Keratinocyte (primary cell): ENCODE data around the gene ULBP3. TPM values are rescaled to one million over a fixed set of nuclear protein-coding genes. Genes with fewer than 3 reads are reported as not detected.
"Not testable (repeated sequence)": the region's sequence is repeated elsewhere in the genome, so short reads cannot be mapped to it uniquely, and the experiment has no call there.

Experiments used
- DNase-seq: peaks from one replicate; pipeline ENCODE4 v3.0.0-alpha.2; 2011; ENCODE audit warnings: low read depth, missing footprints, low spot score
- FAIRE-seq: peaks from 2 replicates; lab custom pipeline; 2011; peaks lifted over from hg19 to GRCh38; lab: Jason Lieb, UNC
- H2AFZ ChIP-seq: 2 replicates; pipeline ENCODE4 v1.6.0; 2012; ENCODE audit warnings: low read length, control low read depth, inconsistent platforms; ENCODE audit not compliant: control insufficient read depth
- H3K27ac ChIP-seq: 2 replicates; pipeline ENCODE4 v1.5.1; 2011; ENCODE audit warnings: low read length; ENCODE audit not compliant: control insufficient read depth, insufficient read depth
- H3K27me3 ChIP-seq: 3 replicates; pipeline ENCODE4 v1.6.0; 2011; ENCODE audit warnings: low read length; ENCODE audit not compliant: control insufficient read depth, insufficient read depth; ENCODE audit errors: extremely low read depth
- H3K36me3 ChIP-seq, 2 experiments: 2 replicates in 1 of 2; 3 replicates in 1 of 2; pipeline ENCODE4 v1.5.1; 2011; ENCODE audit warnings: low read length in 2 of 2, mild to moderate bottlenecking in 1 of 2; ENCODE audit not compliant: control insufficient read depth in 2 of 2, insufficient read depth in 2 of 2; ENCODE audit errors: extremely low read depth in 1 of 2
- H3K4me1 ChIP-seq: 3 replicates; pipeline ENCODE4 v1.5.1; 2011; ENCODE audit warnings: low read length; ENCODE audit not compliant: control insufficient read depth, insufficient read depth; ENCODE audit errors: extremely low read depth
- H3K4me2 ChIP-seq: 3 replicates; pipeline ENCODE4 v1.6.0; 2011; ENCODE audit warnings: low read depth, low read length; ENCODE audit not compliant: control insufficient read depth, insufficient read depth; ENCODE audit errors: extremely low read depth
- H3K4me3 ChIP-seq, 3 experiments: fragments of 200-600 bp in 1 of 3; sonication (generic) in 1 of 3; 2 replicates in 2 of 3; 3 replicates in 1 of 3; pipeline ENCODE4 v1.5.1; 2011 to 2016; ENCODE audit warnings: low read length in 3 of 3, mild to moderate bottlenecking in 3 of 3, control low read depth in 2 of 3, inconsistent platforms in 1 of 3, low read depth in 1 of 3, mixed read lengths in 1 of 3, mixed run types in 1 of 3, moderate library complexity in 1 of 3; ENCODE audit not compliant: control insufficient read depth in 2 of 3, insufficient read depth in 2 of 3; ENCODE audit errors: extremely low read depth in 1 of 3
- H3K79me2 ChIP-seq: 2 replicates; pipeline ENCODE4 v1.6.0; 2012; ENCODE audit warnings: low read length; ENCODE audit not compliant: control insufficient read depth, insufficient read depth
- H3K9ac ChIP-seq: 3 replicates; pipeline ENCODE4 v1.6.0; 2011; ENCODE audit warnings: low read length; ENCODE audit not compliant: control insufficient read depth, insufficient read depth; ENCODE audit errors: extremely low read depth
- H3K9me1 ChIP-seq: 3 replicates; pipeline ENCODE4 v1.6.0; 2011; ENCODE audit warnings: low read length; ENCODE audit not compliant: control insufficient read depth, insufficient read depth; ENCODE audit errors: extremely low read depth
- H3K9me3 ChIP-seq: 2 replicates; pipeline ENCODE4 v1.5.1; 2012; ENCODE audit warnings: low read depth, low read length; ENCODE audit not compliant: control insufficient read depth
- H4K20me1 ChIP-seq: 3 replicates; pipeline ENCODE4 v1.6.0; 2011; ENCODE audit warnings: low read length; ENCODE audit not compliant: control insufficient read depth, insufficient read depth; ENCODE audit errors: extremely low read depth
- EZH2 ChIP-seq: IDR thresholded peaks from one replicate; pipeline ENCODE4 v1.6.1; 2012; ENCODE audit warnings: inconsistent platforms, mild to moderate bottlenecking, low read length, moderate library complexity
- dilution Hi-C: fragments of 300-500 bp; cut with MboI; formaldehyde crosslinking; loops from one replicate; pipeline ENCODE4 v1.7.0; 2020; ENCODE audit warnings: low sequenced_read_pairs; ENCODE audit not compliant: extremely low pct_ligation_motif_present
- polyA plus RNA-seq, 5 experiments: library from polyadenylated mRNA; depleted of rRNA in 3 of 5; stranded (reverse) in 3 of 5; stranded (forward) in 1 of 5; unstranded in 1 of 5; fragments of >200 nt; gene quantifications; 1 replicate in 1 of 5; 2 replicates in 3 of 5; 3 replicates in 1 of 5; pipeline versions ENCODE4 v1.2.1 to v1.2.3, GENCODE V29; 2011 to 2012; ENCODE audit warnings: missing spikeins in 2 of 5, low read depth in 1 of 5, low replicate concordance in 1 of 5
- TF ChIP-seq, protein P1 (sequence below), 3 experiments: IDR thresholded peaks in 1 of 3; conservative IDR thresholded peaks in 1 of 3; optimal IDR thresholded peaks in 1 of 3; 2 replicates in 2 of 3; 3 replicates in 1 of 3; pipeline versions ENCODE3 to v1.5.1; 2011; ENCODE audit warnings: low read length in 3 of 3, mild to moderate bottlenecking in 3 of 3, moderate library complexity in 2 of 3, control low read depth in 1 of 3, inconsistent platforms in 1 of 3; ENCODE audit not compliant: insufficient read depth in 2 of 3; ENCODE audit errors: extremely low read depth in 1 of 3

ULBP3 gene
- polyA plus RNA-seq, 1 donor (not counting 4 experiments of a cell fraction or from before 2014, with no cell fraction given): 7.4 TPM

DNA sequence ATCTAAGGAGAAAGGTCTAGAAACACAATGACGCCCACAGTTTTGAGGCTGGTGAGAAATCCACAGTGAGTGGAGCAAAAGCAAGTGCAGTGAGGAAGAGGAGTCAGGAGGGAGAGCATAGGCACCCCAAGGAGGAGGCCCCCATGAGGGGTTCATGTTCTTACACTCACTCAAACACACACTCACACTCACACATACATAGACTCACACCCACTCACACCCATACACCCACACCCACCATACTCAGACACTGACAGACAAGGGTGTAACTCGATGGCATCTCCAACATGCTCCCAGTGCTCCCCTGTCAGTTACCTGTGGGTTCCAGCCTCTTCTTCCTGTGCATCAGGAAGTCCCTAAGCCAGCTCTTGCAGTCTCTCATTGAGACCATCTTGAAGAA is 3.8 kb downstream of the ULBP3 start:
- no peak for FAIRE-seq

DNA sequence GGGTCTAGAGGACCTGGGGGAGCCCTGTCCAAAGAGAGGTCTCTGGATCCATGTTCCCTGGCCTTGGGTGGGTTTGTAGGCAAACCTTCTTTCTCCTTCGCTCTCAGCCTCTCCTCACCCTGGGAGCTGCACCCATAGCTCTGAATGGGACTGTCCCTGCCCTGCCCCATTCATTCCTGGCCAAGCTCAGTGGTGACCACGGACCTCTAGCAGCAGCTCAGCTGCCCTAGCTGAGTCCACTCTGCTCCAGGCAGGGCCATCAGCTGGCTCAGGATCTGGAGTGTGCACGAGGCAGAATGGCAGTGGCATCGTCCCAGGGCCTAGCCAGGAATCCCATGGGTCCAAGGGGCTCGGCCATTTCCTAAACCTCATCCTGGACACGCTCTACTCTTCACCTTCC is 5.3 kb downstream of the ULBP3 start:
- Histone ChIP-seq H3K4me1 (no peaks in the 10 kb centered on the region), H3K4me2 (no peak overlapping the region), H3K9ac (no peak overlapping the region), H3K9me1 (no peaks in the 10 kb centered on the region), H3K27me3 (no peaks in the 10 kb centered on the region), H3K4me3 (no peak overlapping the region), H3K79me2 (no peaks in the 10 kb centered on the region), H3K9me3 (no peaks in the 10 kb centered on the region), H4K20me1 (no peaks in the 10 kb centered on the region), H2AFZ (no peak overlapping the region), H3K36me3 (peaks cover 3 to 10% of the 10 kb centered on the region in 2 experiments), H3K27ac (no peak overlapping the region)
- dilution Hi-C loops: no loop called here
- DNase-seq (no peak), FAIRE-seq (no peak)
- TF ChIP-seq EZH2: no peak
- TF ChIP-seq, protein P1, sequence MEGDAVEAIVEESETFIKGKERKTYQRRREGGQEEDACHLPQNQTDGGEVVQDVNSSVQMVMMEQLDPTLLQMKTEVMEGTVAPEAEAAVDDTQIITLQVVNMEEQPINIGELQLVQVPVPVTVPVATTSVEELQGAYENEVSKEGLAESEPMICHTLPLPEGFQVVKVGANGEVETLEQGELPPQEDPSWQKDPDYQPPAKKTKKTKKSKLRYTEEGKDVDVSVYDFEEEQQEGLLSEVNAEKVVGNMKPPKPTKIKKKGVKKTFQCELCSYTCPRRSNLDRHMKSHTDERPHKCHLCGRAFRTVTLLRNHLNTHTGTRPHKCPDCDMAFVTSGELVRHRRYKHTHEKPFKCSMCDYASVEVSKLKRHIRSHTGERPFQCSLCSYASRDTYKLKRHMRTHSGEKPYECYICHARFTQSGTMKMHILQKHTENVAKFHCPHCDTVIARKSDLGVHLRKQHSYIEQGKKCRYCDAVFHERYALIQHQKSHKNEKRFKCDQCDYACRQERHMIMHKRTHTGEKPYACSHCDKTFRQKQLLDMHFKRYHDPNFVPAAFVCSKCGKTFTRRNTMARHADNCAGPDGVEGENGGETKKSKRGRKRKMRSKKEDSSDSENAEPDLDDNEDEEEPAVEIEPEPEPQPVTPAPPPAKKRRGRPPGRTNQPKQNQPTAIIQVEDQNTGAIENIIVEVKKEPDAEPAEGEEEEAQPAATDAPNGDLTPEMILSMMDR (optimal IDR thresholded peaks at IDR 0.05 in 1 of 3, IDR thresholded peaks at IDR 0.05 in 1 of 3, conservative IDR thresholded peaks at IDR 0.05 in 1 of 3; ENCODE audit: extremely low read depth in 1 of 3, insufficient read depth in 2 of 3, low read length in 3 of 3): no peak

More for the DNA sequence above, 3.8 kb downstream of the ULBP3 start:
- H3K4me1 ChIP-seq: peaks cover under 1% of the 10 kb centered on the region
- H3K36me3 ChIP-seq: peaks cover 3 to 10% of the 10 kb centered on the region in 2 experiments
- H3K27ac ChIP-seq: no peak overlapping the region
- no peaks in the 10 kb centered on the region for H3K27me3 ChIP-seq
- dilution Hi-C loops: no loop called here
- no peaks in the 10 kb centered on the region for H4K20me1 ChIP-seq
- peaks cover 2% of the 10 kb centered on the region for H3K9me1 ChIP-seq
- no peak overlapping the region for H3K9ac ChIP-seq
- TF ChIP-seq, protein P1 (optimal IDR thresholded peaks at IDR 0.05 in 1 of 3, IDR thresholded peaks at IDR 0.05 in 1 of 3, conservative IDR thresholded peaks at IDR 0.05 in 1 of 3; ENCODE audit: extremely low read depth in 1 of 3, insufficient read depth in 2 of 3, low read length in 3 of 3): no peak
- TF ChIP-seq EZH2: no peak
- no peak overlapping the region for H3K4me2 ChIP-seq
- H3K4me3 ChIP-seq: no peak overlapping the region
- H2AFZ ChIP-seq: no peak overlapping the region
- DNase-seq: no peak
- H3K79me2 ChIP-seq: no peaks in the 10 kb centered on the region
- no peaks in the 10 kb centered on the region for H3K9me3 ChIP-seq

DNA sequence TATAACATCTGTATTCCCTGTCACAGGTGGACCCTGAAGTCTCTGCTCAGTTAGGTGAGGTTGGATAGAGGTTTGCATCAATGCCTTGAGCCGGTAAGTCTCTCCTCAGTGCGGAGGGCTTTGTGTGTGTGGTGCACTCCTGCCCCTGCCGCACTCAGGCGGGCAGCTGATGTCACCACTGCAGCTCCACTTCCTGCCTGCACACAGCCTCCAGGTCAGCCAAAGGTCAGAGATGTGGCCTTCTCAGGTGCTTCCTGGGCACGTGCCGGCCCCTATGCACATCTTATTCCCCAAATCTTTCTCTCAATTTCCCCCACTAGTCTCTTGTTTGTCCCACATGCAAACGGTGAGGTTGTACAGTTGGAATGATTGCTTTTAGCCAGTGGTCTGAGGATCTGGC is 8.9 kb downstream of the ULBP3 start:
- H3K4me3 ChIP-seq, H3K79me2 ChIP-seq, H3K9me3 ChIP-seq, H3K36me3 ChIP-seq, H2AFZ ChIP-seq, FAIRE-seq, H3K27me3 ChIP-seq, H3K9ac ChIP-seq, H3K9me1 ChIP-seq, H3K4me1 ChIP-seq, H4K20me1 ChIP-seq, H3K27ac ChIP-seq, DNase-seq, H3K4me2 ChIP-seq, dilution Hi-C loops: not testable (repeated sequence)
